UCSD-AML1 (cell line): ENCODE data around the gene PFN2.
"Not testable (repeated sequence)": the region's sequence is repeated elsewhere in the genome, so short reads cannot be mapped to it uniquely, and the experiment has no call there.

ENCODE experiments used
- DNase-seq: peaks from one replicate; lab custom pipeline; 2025; ENCODE audit not compliant: unreplicated experiment; lab: John Stamatoyannopoulos, UW

The PFN2 gene, protein sequence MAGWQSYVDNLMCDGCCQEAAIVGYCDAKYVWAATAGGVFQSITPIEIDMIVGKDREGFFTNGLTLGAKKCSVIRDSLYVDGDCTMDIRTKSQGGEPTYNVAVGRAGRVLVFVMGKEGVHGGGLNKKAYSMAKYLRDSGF

DNA sequence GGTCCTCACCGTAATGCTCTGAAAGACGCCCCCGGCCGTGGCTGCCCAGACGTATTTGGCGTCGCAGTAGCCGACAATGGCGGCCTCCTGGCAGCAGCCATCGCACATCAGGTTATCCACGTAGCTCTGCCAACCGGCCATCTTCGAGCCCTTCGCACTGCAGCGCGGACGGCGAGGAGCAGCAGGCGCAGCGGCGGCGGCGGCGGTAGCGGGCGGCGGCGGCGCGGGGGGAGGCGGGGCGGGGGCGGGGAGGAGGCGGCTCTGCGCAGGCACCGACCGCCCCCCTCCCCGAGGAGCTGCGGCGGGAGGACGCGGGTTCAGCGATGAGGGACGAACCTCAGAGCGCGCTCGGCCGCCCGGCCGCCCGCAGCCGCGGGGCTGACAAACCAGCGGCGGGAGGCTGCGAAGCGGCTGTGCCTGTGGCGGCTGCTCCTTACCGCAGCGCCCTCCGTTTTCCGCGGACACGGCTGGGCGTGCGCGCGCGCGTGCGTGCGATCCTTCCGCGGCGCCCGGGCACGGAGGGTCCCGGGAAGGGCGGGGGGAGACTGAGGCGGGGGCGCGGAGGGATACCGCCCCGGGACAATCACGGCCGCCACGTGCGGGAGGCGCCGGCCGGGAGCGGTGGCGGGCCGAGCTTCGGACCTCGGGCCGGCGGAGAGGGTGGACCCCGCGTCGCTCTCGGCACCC is at the start of gene PFN2:
TSS of gene PFN2 (minus strand) at position 180 of the 687 bp plus-strand sequence. CDS start at position 141, 39 bp downstream.
- peak; percentile 20 for DNase-seq

DNA sequence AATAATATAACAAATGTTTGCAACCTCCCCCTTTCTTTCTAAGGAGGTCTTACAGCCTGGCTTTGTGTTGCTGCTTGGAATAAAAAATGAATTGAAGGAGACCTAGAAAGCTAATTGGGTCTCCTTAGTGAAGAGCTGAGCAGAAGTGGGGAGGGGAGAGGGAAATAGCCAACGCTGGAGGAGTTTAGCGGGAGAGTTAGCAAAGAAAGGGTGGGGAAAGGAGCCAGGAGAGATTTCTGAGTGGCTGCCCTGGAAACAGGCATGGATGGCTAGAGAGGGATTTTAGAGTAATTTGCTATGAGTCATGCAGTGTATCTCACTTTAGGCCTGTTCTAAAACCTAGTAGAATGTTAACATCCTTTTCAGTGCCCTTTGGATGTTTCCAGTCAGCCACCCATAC is 45.2 kb upstream of the PFN2 start:
- DNase-seq = no peak

DNA sequence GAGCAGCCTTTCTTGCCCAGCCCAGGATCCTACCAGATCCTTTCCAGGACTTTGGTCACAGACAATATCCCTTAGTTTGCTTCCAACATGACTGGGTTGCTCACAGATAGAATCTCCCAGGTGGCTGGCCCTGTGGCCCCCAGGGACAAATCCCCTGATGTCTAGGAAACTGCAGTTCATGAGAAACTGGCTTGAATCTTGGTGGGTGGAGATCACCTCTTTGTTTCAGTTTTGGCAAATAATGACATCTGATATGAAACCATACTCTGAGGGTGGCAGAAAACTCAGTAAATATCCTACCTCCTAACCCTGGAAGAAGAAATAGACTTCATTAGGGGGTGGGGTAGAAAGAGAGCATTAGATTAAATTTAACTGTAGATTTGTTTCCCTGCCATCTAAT is 44.1 kb upstream of the PFN2 start:
- no peak for DNase-seq

DNA sequence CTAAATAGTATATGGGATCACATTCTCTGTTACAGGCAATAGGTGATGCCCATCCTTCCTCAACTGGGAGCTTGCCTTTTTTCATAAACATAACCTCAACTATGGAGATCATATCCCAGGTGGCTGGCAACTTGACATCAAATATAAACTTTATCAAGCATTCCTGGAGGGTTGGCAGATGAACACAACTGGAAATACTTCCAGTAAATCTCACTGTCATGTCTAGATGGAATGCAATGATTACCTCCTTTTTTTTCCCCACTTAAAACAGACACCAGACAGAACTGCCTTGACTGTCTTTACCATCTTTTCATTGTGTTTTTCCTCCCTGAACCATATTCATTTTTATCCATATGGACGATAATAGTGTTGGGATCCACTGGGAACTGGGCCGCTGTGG is 43.1 kb upstream of the PFN2 start:
- DNase-seq = no peak

GRCh38 chr3:150006794-150007193 is 36.1 kb upstream of the PFN2 start:
- no peak for DNase-seq

GRCh38 chr3:150005243-150006112 is 34.8 kb upstream of the PFN2 start:
- DNase-seq = no peak

GRCh38 chr3:150000641-150001040 is 29.9 kb upstream of the PFN2 start:
- no peak for DNase-seq

- DNase-seq = no peak
Measured at GRCh38 chr3:149999421-149999820, 28.7 kb upstream of the PFN2 start.

DNA sequence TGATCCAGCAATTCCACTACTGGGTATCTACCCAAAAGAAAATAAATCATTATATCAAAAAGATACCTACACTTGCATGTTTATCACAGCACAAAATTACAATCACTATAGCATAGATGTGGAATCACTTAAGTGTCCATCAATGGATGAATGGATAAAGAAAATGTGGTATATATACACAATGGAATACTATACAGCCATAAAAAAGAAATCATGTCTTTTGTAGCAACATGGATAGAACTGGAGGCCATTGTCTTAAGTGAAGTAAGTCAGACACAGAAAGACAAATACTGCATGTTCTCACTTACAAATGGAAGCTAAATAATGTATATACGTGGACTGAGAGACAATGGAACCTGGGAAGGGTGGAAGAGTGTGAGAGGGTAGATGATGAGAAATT is 28.3 kb upstream of the PFN2 start:
- DNase-seq = no peak

DNA sequence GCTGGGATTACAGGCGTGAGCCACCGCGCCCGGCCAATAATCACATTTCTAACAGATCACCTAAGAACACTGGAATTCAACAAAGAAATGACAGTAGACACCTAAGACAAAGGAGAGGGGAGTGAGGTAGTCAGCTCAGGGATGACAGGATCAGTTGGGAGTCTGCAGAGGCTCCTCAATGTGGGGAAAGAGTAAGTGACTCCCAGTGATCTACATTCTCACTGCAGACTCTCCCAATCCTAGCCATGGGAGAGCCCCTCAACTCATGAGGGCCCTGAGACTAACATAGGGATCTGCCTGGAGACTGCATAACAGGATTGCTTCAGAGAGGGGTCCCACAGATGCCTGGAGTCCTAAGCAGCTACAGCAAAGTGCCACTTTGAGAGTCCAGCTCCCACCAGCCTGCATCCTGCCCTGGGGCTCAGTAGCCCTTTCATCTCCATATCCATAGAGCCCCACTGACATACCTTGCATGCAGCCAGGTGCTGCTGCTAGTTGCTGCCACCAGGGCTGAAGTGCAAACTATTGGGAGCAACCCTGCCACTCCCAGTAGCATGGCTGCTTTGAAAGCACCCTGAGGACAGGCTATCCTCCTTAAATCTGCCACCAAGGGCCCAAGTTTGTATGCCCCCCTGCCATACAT is 21.8 kb upstream of the PFN2 start:
- DNase-seq = no peak

DNA sequence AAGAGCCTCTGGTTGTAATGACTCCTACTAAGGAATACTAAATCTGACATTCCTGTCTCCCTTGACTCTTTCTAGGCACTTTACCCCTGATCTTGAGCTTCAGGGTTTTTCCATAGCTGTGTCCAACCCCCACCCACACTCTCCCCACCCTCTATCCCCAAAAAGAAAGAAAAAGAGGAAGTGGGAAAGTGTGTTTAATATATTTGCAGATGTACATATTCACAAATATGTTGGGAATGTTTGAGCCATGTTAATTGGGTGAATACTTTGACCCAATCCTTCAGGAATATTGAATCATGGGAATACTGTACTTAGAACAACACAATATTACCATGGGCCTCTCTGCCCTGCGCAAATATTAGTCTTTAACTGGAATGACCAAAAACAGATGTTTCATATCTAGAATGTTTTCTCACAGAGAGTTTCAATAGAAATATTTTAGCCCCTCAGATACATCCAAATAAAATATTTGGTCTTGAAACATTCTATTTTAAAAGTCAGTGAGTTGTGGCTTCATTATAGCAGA is 19.8 kb upstream of the PFN2 start:
- DNase-seq = no peak

DNA sequence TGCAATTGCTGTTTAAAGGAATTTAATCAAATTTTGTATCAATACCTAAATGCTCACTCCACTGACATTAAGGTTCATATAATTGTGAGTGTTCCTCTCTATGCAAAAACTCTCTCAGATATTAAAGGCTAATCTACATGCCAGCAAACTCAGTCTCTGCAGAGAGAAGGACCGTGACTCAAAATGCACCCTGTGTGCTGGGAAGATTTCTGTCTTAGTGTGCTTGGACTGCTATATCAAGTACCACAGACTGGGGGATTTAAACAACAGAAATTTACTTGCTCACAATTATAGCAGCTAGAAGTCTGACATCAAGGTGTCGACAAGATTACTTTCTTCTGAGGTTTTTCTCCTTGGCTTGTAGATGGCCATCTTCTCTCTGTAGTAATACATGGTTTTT is 18.6 kb upstream of the PFN2 start:
- no peak for DNase-seq

- no peak for DNase-seq
Measured at GRCh38 chr3:149983628-149984027, 12.9 kb upstream of the PFN2 start.

GRCh38 chr3:149983053-149983452 is 12.4 kb upstream of the PFN2 start:
- not testable (repeated sequence) for DNase-seq

- DNase-seq = not testable (repeated sequence)
Measured at GRCh38 chr3:149981979-149982378, 11.3 kb upstream of the PFN2 start.

DNA sequence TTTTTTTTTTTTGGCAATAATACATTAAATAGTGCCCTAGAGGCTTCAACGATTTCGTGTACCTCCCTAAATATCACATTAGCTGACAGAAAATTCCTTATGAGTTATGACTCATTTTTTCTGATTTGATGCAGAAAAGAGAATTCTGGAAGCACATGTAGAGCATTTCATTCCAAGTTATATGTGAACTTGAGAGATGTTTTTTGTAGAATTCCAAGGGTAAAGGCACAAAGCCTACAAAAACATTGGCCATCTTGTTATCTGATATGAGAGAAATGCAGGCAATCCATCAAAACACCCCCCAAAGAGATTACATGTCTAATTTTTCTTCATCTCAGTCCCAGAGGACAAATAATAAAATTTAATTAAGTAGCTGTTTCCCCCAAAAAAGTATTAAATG is 6.7 kb upstream of the PFN2 start:
- no peak for DNase-seq

DNA sequence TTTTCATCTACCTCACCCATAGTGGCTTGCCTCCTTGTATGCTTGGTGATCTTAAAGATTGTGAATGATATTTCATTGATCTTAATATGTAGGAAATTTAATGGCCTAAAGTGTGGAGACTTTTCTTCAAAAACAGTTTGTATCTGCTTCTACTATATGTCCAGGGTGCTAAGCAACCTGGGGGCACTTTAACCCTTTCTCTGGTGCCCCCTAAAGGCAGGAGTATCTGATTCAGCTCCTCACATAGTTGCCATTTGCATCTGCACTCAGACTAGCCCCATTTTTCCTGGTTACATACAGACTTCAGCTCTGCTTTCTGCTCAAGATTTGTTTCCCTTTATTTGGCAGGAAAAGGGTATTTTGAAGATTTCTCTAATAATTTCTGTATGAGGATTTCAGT is 5.2 kb upstream of the PFN2 start:
- DNase-seq = no peak

DNA sequence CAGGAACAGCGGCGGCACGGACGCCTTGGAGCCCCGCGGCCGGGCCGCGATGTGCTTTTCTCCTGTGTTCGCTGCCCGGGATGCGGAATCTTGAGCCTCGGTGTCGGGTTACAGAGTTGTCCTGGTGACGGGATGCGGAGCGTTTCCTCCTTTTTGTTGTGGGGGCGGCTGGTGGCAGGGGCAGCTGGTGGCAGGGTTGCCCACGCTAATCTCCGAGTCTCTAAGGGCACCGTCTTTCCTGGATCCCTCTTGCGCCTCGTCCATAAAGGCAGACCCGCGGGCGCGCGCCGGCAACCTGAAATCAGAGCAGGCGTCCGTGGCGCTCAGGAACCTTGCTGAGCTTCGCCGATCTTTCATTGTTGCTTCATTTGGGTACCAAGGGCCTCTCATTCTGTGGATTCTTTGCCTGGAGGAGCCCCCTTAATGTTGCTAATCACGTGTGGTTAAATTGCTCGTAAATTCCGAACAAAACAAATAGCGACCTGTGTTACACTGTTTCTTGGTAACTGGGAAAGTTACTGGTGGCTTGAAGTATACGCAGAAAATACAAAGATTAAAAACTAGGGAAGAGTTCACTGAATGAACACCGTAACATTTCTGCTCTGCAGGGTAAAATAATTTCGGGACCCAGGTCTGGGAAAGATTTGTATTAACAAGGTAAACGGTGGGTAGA is 844 bp upstream of the PFN2 start:
- no peak for DNase-seq

- no peak for DNase-seq
Measured at GRCh38 chr3:149969940-149970715, 567 bp downstream of the PFN2 start.
